Measurements from ENCODE around the gene ABHD16A.

ABHD16A gene

GRCh38 chr6:31727034-31727716, 24.1 kb upstream of the ABHD16A start:
- H3K4me3 ChIP-seq (ENCODE audit: control insufficient read depth, low read depth, low read length) = no peak overlapping the region
- TF ChIP-seq CTCF (IDR thresholded peaks at IDR 0.05; ENCODE audit: control insufficient read depth, insufficient read depth, low read depth, low read length, missing control alignments) = no peak
- no peak for DNase-seq (ENCODE audit: low read depth)

- no peak for TF ChIP-seq CTCF (IDR thresholded peaks at IDR 0.05; ENCODE audit: control insufficient read depth, insufficient read depth, low read depth, low read length, missing control alignments)
- no peak for DNase-seq (ENCODE audit: low read depth)
- no peak overlapping the region for H3K4me3 ChIP-seq (ENCODE audit: control insufficient read depth, low read depth, low read length)
Measured at GRCh38 chr6:31725502-31726350, 22.6 kb upstream of the ABHD16A start.

GRCh38 chr6:31723980-31724691, 21.0 kb upstream of the ABHD16A start:
- no peak for DNase-seq (ENCODE audit: low read depth)
- TF ChIP-seq CTCF (IDR thresholded peaks at IDR 0.05; ENCODE audit: control insufficient read depth, insufficient read depth, low read depth, low read length, missing control alignments) = no peak
- no peak overlapping the region for H3K4me3 ChIP-seq (ENCODE audit: control insufficient read depth, low read depth, low read length)

GRCh38 chr6:31723245-31723979, 20.3 kb upstream of the ABHD16A start, which contains the start of gene MPIG6B:
Gene MPIG6B (plus strand): TSS chr6:31723373. CDS start chr6:31723384, 11 bp downstream.
- no peak for DNase-seq (ENCODE audit: low read depth)
- H3K4me3 ChIP-seq (ENCODE audit: control insufficient read depth, low read depth, low read length) = no peak within 1 kb of the TSS
- no peak for TF ChIP-seq CTCF (IDR thresholded peaks at IDR 0.05; ENCODE audit: control insufficient read depth, insufficient read depth, low read depth, low read length, missing control alignments)

GRCh38 chr6:31722173-31722572, 19.0 kb upstream of the ABHD16A start:
- no peak overlapping the region for H3K4me3 ChIP-seq (ENCODE audit: control insufficient read depth, low read depth, low read length)
- no peak for DNase-seq (ENCODE audit: low read depth)
- no peak for TF ChIP-seq CTCF (IDR thresholded peaks at IDR 0.05; ENCODE audit: control insufficient read depth, insufficient read depth, low read depth, low read length, missing control alignments)

Data from AG09309 (cell line).